A549 treated with AZD9567 at 1 μM for 4 hours (cell line): Measurements from ENCODE around the gene MAP3K3. TPM values are rescaled to one million over a fixed set of nuclear protein-coding genes. Genes with fewer than 3 reads are reported as not detected.

Source experiments
- total RNA-seq: library from RNA; stranded (reverse); fragments of 200-300 nt; extraction: Qiagen RNA extraction; gene quantifications from 5 replicates; pipeline ENCODE4 v1.2.3, GENCODE V29; 2022; ENCODE audit not compliant: insufficient read depth

MAP3K3 gene
- total RNA-seq: 16.6 to 20.8 TPM (median 19.7 TPM) in 5 replicates

GRCh38 chr17:63621684-63622573, at the start of gene MAP3K3:
Gene MAP3K3 (plus strand): TSS chr17:63622417. CDS start chr17:63622760, 343 bp downstream.

DNA sequence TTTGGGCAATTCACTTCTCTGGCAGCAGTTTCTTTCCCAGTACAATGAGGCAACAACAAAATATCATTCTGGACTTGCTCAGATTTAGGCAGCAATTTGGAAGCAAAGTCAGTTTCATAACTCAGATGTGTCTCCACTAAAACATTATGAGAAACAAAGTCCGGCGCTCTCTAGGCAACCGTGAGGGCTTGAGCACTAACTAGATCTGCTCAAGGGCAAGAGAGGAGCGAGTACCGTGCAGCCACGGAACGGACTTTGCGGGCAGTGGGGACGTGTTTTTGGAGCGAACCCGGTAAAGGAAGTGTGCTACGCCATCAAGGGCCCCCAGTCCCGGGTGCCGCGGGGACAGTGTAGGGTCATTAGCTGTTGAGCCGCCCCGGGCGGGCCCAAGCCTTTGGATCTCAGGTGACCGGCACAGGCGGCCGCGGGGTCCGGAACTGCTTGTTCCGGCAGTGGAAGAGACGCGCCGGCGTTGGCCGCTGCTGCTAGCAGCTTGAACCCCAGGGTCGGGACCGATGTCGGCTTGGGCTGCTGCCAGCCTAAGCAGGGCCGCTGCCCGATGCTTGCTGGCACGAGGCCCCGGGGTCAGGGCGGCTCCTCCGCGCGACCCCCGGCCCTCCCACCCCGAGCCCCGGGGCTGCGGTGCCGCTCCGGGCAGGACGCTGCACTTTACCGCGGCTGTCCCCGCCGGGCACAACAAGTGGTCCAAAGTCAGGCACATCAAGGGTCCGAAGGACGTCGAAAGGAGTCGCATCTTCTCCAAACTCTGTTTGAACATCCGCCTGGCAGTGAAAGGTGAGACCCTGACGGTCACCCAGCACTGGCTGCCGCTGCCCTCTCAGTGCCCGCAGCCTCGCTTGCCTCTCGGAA, 21.4 kb upstream of the MAP3K3 start, which contains the start of gene TACO1:
TSS of gene TACO1 (plus strand) at position 327 of the 870 bp plus-strand sequence. CDS start at position 516, 189 bp downstream.

GRCh38 chr17:63699638-63700527, 77.7 kb downstream of the MAP3K3 start, which contains the start of gene LIMD2:
Gene LIMD2 (minus strand): TSS chr17:63700125. CDS start chr17:63699298, 827 bp downstream.

GRCh38 chr17:63741408-63742173, 119.4 kb downstream of the MAP3K3 start, which contains the start of gene STRADA:
Gene STRADA (minus strand): TSS chr17:63741799. CDS start chr17:63728369, 13,430 bp downstream.

Other genes starting within 250 kb of the MAP3K3 start
- 22.8 to 29.6 TPM (median 28.4 TPM) in 5 replicates for gene CYB561, start 176.1 kb upstream of the MAP3K3 start, total RNA-seq
- 0.89 to 2.8 TPM (median 1.9 TPM) in 5 replicates for gene ACE, start 145.4 kb upstream of the MAP3K3 start, total RNA-seq
- gene KCNH6, start 99.1 kb upstream of the MAP3K3 start, total RNA-seq: 0.02 TPM in 1 of 5 replicates, not detected in the others
- gene DCAF7, start 71.9 kb upstream of the MAP3K3 start, total RNA-seq: 51.0 to 66.7 TPM (median 60.5 TPM) in 5 replicates
- 37.1 to 51.0 TPM (median 50.0 TPM) in 5 replicates for gene TACO1, start 21.5 kb upstream of the MAP3K3 start, total RNA-seq
- 6.7 to 13.6 TPM (median 11.1 TPM) in 5 replicates for gene LIMD2, start 77.7 kb downstream of the MAP3K3 start, total RNA-seq
- 24.9 to 29.3 TPM (median 26.4 TPM) in 5 replicates for gene STRADA, start 119.4 kb downstream of the MAP3K3 start, total RNA-seq
- gene CCDC47, start 151.2 kb downstream of the MAP3K3 start, total RNA-seq: 93.5 to 137 TPM (median 99.5 TPM) in 5 replicates
- gene DDX42, start 151.8 kb downstream of the MAP3K3 start, total RNA-seq: 96.9 to 111 TPM (median 100 TPM) in 5 replicates
- 202 to 232 TPM (median 220 TPM) in 5 replicates for gene PSMC5, start 205.0 kb downstream of the MAP3K3 start, total RNA-seq
- 50.6 to 85.0 TPM (median 56.6 TPM) in 5 replicates for gene FTSJ3, start 205.2 kb downstream of the MAP3K3 start, total RNA-seq
- gene SMARCD2, start 220.3 kb downstream of the MAP3K3 start, total RNA-seq: 53.2 to 61.5 TPM (median 57.0 TPM) in 5 replicates